ENCODE data around the gene MMP17. TPM values are rescaled to one million over a fixed set of nuclear protein-coding genes. Genes with fewer than 3 reads are reported as not detected.
"Not testable (repeated sequence)": the region's sequence is repeated elsewhere in the genome, so short reads cannot be mapped to it uniquely, and the experiment has no call there.

MMP17 gene
- total RNA-seq, 2 experiments from 2014 or later, result 0.17 to 0.27 TPM

- DNase-seq, result no peak
- Mint-ChIP-seq H3K4me3 (no peak overlapping the region), H3K4me1 (ENCODE audit: low read depth) (no peaks in the 10 kb centered on the region), H3K27me3 (peaks cover 1% of the 10 kb centered on the region), H3K9me3 (peaks cover 4% of the 10 kb centered on the region), H3K27ac (no peak overlapping the region), H3K36me3 (ENCODE audit: low read depth) (no peaks in the 10 kb centered on the region)
- Histone ChIP-seq H3K4me3 (ENCODE audit: low read length) (no peak overlapping the region), H3K27ac (ENCODE audit: low read depth in 1 of 2, low read length in 2 of 2) (no peak overlapping the region), H3K36me3 (ENCODE audit: insufficient read depth, low read length) (no peaks in the 10 kb centered on the region), H3K4me1 (ENCODE audit: insufficient read depth, low read length) (no peaks in the 10 kb centered on the region), H3K9me3 (ENCODE audit: control insufficient read depth in 1 of 2, insufficient read depth in 1 of 2, low read length in 2 of 2) (no peaks in the 10 kb centered on the region), H3K27me3 (ENCODE audit: control insufficient read depth in 1 of 2, insufficient read depth in 2 of 2, low read length in 2 of 2) (peaks cover 0 to 3% of the 10 kb centered on the region in 2 experiments)
- CTCF ChIA-PET, result no interaction called here
- intact Hi-C loops (cut with DNase I, micrococcal nuclease), result no loop called here
- ATAC-seq (ENCODE audit: poor library complexity), result no peak
- POLR2A ChIA-PET, result no interaction called here
- TF ChIP-seq CTCF (IDR thresholded peaks at IDR 0.05), result no peak
Observed at GRCh38 chr12:131882804-131883520, 54.8 kb downstream of the MMP17 start.

- Mint-ChIP-seq H3K27me3 (no peaks in the 10 kb centered on the region), H3K36me3 (ENCODE audit: low read depth) (no peaks in the 10 kb centered on the region), H3K27ac (no peak overlapping the region), H3K4me3 (no peak overlapping the region), H3K4me1 (ENCODE audit: low read depth) (no peaks in the 10 kb centered on the region), H3K9me3 (peaks cover 4% of the 10 kb centered on the region)
- Histone ChIP-seq H3K9me3 (ENCODE audit: control insufficient read depth in 1 of 2, insufficient read depth in 1 of 2, low read length in 2 of 2) (no peaks in the 10 kb centered on the region), H3K27me3 (ENCODE audit: control insufficient read depth in 1 of 2, insufficient read depth in 2 of 2, low read length in 2 of 2) (peaks cover 0 to 3% of the 10 kb centered on the region in 2 experiments), H3K4me3 (ENCODE audit: low read length) (no peak overlapping the region), H3K4me1 (ENCODE audit: insufficient read depth, low read length) (no peaks in the 10 kb centered on the region), H3K36me3 (ENCODE audit: insufficient read depth, low read length) (no peaks in the 10 kb centered on the region), H3K27ac (ENCODE audit: low read depth in 1 of 2, low read length in 2 of 2) (no peak overlapping the region)
- no peak for TF ChIP-seq CTCF (IDR thresholded peaks at IDR 0.05)
- ChIA-PET POLR2A (no interaction called here), CTCF (no interaction called here)
- ATAC-seq (ENCODE audit: poor library complexity), result no peak
- intact Hi-C loops (cut with DNase I, micrococcal nuclease), result no loop called here
- no peak for DNase-seq
Observed at GRCh38 chr12:131883521-131883900, 55.3 kb downstream of the MMP17 start.

- H3K27ac ChIP-seq (ENCODE audit: low read depth in 1 of 2, low read length in 2 of 2); CTCF ChIA-PET; H3K4me3 Mint-ChIP-seq; H3K4me1 ChIP-seq (ENCODE audit: insufficient read depth, low read length); intact Hi-C loops (cut with DNase I, micrococcal nuclease); H3K36me3 ChIP-seq (ENCODE audit: insufficient read depth, low read length); H3K9me3 ChIP-seq (ENCODE audit: control insufficient read depth in 1 of 2, insufficient read depth in 1 of 2, low read length in 2 of 2); H3K27ac Mint-ChIP-seq; POLR2A ChIA-PET; ATAC-seq (ENCODE audit: poor library complexity); H3K4me3 ChIP-seq (ENCODE audit: low read length); H3K9me3 Mint-ChIP-seq; H3K27me3 Mint-ChIP-seq; H3K36me3 Mint-ChIP-seq (ENCODE audit: low read depth); H3K4me1 Mint-ChIP-seq (ENCODE audit: low read depth); H3K27me3 ChIP-seq (ENCODE audit: control insufficient read depth in 1 of 2, insufficient read depth in 2 of 2, low read length in 2 of 2); DNase-seq: not testable (repeated sequence)
Observed at GRCh38 chr12:131885076-131885475, 56.9 kb downstream of the MMP17 start.

- no peak overlapping the region for H3K4me3 Mint-ChIP-seq
- POLR2A ChIA-PET, result no interaction called here
- H3K27me3 Mint-ChIP-seq, result no peaks in the 10 kb centered on the region
Observed at GRCh38 chr12:131885543-131886057, 57.4 kb downstream of the MMP17 start.

More at GRCh38 chr12:131885543-131886057, 57.4 kb downstream of the MMP17 start:
- no peaks in the 10 kb centered on the region for H3K36me3 ChIP-seq (ENCODE audit: insufficient read depth, low read length)
- no peaks in the 10 kb centered on the region for H3K4me1 ChIP-seq (ENCODE audit: insufficient read depth, low read length)
- no peak for ATAC-seq (ENCODE audit: poor library complexity)
- H3K4me3 ChIP-seq (ENCODE audit: low read length), result no peak overlapping the region
- DNase-seq, result no peak
- CTCF ChIA-PET, result no interaction called here
- Mint-ChIP-seq H3K27ac (no peak overlapping the region), H3K36me3 (ENCODE audit: low read depth) (no peaks in the 10 kb centered on the region), H3K9me3 (peaks cover 4% of the 10 kb centered on the region), H3K4me1 (ENCODE audit: low read depth) (no peaks in the 10 kb centered on the region)
- H3K9me3 ChIP-seq (ENCODE audit: control insufficient read depth in 1 of 2, insufficient read depth in 1 of 2, low read length in 2 of 2), result no peaks in the 10 kb centered on the region
- no peak overlapping the region for H3K27ac ChIP-seq (ENCODE audit: low read depth in 1 of 2, low read length in 2 of 2)
- intact Hi-C loops (cut with DNase I, micrococcal nuclease), result no loop called here
- no peak for TF ChIP-seq CTCF (IDR thresholded peaks at IDR 0.05)
- H3K27me3 ChIP-seq (ENCODE audit: control insufficient read depth in 1 of 2, insufficient read depth in 2 of 2, low read length in 2 of 2), result peaks cover 0 to 3% of the 10 kb centered on the region in 2 experiments
